ENCODE data around the gene PWWP3B.

Gene PWWP3B

DNA sequence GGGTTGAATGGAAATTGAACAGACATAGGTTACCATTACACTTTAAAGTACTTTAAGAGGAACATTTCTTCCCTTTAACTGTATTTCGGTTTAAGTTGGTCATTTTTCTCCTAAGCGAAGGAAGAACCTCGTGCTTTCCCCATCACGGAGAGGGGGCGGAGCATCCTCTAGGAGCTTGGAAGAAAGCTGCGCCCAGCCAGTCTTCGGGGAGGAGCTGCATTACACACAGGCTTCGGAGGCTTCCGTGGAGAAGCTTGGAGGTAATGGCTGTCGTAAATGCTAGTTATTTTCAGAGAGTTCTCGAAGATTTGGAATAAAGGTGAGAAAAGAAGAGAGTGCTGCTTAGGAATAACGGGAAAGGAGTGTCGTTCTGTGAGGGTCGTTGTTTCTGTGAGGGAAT lies at the start of gene PWWP3B:
Gene PWWP3B, plus strand, starts transcription at position 199 of the 400 bp plus-strand sequence. CDS start 37,128 bp downstream, outside the sequence.
- H3K4me3 ChIP-seq (ENCODE audit: low read depth, low read length) = no peak within 1 kb of the TSS
- TF ChIP-seq, protein P1, sequence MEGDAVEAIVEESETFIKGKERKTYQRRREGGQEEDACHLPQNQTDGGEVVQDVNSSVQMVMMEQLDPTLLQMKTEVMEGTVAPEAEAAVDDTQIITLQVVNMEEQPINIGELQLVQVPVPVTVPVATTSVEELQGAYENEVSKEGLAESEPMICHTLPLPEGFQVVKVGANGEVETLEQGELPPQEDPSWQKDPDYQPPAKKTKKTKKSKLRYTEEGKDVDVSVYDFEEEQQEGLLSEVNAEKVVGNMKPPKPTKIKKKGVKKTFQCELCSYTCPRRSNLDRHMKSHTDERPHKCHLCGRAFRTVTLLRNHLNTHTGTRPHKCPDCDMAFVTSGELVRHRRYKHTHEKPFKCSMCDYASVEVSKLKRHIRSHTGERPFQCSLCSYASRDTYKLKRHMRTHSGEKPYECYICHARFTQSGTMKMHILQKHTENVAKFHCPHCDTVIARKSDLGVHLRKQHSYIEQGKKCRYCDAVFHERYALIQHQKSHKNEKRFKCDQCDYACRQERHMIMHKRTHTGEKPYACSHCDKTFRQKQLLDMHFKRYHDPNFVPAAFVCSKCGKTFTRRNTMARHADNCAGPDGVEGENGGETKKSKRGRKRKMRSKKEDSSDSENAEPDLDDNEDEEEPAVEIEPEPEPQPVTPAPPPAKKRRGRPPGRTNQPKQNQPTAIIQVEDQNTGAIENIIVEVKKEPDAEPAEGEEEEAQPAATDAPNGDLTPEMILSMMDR (IDR thresholded peaks at IDR 0.05; ENCODE audit: low read depth, low read length) = no peak

DNA sequence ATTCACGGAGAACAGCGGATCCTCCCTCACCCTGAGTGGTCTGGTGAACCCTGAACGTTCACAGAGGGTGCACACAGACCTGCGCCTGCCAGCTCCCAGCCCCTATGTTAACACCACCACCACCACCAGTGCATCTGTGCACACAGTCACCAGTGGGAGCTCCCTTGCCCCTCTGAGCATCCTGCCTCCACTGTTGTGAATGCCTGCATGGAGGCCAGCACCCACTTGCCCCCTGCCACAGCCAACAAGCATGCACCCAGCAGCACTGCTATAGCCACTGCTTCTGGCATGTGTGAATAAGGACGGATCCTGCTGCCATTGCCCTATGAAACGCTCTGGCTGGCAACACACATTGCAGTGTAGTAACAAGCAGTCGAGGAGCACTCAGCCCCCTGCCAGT lies 29.1 kb upstream of the PWWP3B start:
- TF ChIP-seq, protein P1 (IDR thresholded peaks at IDR 0.05; ENCODE audit: low read depth, low read length) = no peak
- H3K4me3 ChIP-seq (ENCODE audit: low read depth, low read length) = no peak overlapping the region

DNA sequence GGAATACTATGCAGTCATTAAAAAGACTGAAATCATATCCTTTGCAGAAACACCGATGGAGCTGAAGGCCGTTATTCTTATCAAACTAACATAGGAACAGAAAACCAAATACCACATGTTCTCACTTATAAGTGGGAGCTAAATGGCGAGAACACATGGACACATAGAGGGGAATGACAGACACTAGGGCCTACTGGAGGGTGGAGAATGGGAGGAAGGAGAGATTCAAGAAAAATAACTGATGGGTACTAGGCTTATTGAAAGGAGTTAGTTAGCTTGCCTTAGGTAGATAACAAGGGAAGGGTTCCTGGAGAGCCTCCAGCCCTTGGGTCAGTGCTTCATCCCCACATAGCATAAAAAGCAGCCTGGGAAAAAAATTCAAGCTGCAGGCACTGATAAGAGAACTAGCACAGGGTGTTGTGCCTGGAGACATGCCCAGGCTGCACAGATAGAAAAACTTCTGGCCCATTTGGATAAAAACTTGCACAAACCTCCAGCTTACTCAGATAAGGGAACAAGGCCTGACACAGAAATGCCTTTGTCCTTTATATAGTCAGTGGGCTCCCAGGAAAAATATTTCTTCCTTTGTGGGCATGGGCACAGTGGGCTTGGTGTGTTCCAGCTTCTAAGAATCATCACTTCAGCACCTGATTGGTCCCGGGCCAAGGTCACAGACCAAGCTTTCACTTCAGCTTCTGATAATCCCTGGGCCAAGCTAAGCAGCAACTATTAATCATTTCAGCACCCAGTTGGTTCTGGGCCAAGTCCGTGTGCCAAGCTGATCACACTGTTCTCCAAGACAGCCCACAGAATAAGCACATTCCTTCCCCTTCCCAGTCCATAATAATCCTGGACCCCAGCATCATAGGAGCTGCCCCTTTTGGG lies 23.1 kb upstream of the PWWP3B start:
- TF ChIP-seq, protein P1 (IDR thresholded peaks at IDR 0.05; ENCODE audit: low read depth, low read length) = no peak
- H3K4me3 ChIP-seq (ENCODE audit: low read depth, low read length) = no peak overlapping the region

DNA sequence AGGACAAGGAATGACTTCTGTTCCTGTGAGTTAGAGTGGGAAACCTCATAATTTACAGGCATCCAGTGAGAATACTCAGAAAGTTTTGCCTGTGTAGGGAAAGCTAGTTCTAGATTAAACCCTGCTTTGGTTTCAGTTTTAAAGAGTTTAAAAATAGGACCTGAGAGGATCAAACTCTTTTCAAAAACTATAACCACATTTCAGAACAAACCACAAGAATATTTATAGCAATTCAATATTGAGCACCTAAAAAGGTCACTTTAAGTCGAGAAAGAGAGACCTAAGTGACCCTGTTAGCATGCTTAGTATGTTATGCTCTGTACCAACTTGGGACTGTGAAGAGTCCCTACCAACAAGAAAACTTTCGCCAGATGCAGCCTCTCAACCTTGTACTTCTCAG lies 17.4 kb upstream of the PWWP3B start:
- H3K4me3 ChIP-seq (ENCODE audit: low read depth, low read length) = no peak overlapping the region
- TF ChIP-seq, protein P1 (IDR thresholded peaks at IDR 0.05; ENCODE audit: low read depth, low read length) = no peak

DNA sequence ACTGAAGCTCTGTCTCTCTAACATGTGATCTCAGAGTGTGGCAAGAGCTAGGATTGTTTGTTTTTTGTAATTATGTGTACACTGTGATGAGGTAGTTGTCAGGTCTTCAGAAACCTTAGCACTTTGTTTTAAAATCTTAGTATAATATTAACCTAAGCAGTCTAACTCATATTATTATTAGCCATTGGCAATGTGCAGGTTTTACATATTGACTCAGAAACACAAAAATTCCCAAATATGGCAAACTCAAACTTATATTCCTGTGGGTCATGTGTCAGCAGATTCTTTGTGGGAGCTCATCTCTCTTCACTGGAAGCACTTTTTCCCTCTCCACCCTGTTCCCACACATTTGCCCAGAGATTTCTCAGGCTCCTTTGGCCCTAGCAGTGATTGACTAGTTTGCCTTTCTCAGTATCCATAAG lies 8.2 kb upstream of the PWWP3B start:
- H3K4me3 ChIP-seq (ENCODE audit: low read depth, low read length) = no peak overlapping the region
- TF ChIP-seq, protein P1 (IDR thresholded peaks at IDR 0.05; ENCODE audit: low read depth, low read length) = no peak

DNA sequence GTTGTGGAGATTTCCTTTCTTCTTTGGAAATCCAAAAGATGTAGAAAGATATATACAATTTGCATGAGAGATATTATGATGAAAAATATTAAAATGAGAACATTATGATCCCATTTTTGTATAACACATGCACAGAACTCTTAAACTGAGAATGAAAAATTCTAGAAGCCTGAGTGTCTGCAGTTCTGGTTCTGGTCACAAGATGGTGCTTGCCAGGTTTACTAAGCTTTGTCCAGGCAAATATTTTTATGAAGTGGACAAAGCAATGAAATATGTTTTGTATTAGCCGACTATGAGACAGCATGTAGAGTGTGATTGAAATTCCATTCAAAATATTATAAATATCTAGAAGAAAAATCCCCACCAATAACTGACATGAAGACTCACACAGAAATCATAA lies 2.2 kb downstream of the PWWP3B start:
- H3K4me3 ChIP-seq (ENCODE audit: low read depth, low read length) = no peak overlapping the region
- TF ChIP-seq, protein P1 (IDR thresholded peaks at IDR 0.05; ENCODE audit: low read depth, low read length) = peak; percentile 38

DNA sequence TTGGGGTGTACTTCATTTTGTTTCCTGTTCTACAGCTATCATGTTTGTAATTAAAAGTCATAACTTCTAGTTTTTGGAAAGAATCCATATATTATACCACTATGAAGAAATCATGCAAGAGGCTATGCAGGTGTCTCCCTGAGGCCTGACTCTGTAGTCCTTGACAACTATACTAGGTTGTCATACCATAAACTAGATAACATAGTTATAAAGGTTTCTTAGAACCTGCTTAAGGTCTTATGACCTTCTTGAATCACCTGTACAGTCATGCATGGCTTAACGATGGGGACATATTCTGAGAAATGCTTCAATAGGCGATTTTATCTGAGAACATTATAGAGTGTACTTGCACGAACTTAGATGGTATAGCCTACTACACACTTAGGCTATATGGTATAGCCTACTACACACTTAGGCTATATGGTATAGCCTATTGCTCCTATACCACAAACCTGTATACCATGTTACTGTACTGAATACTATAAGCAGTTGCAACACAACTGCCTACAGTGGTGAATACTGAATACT lies 3.3 kb downstream of the PWWP3B start:
- TF ChIP-seq, protein P1 (IDR thresholded peaks at IDR 0.05; ENCODE audit: low read depth, low read length) = no peak
- H3K4me3 ChIP-seq (ENCODE audit: low read depth, low read length) = no peak overlapping the region
